Fibroblast of villous mesenchyme (primary cell): ENCODE measurements around the gene STRAP. TPM values are rescaled to one million over a fixed set of nuclear protein-coding genes. Genes with fewer than 3 reads are reported as not detected.
"Not testable (repeated sequence)": the region's sequence is repeated elsewhere in the genome, so short reads cannot be mapped to it uniquely, and the experiment has no call there.

Experiments
- DNase-seq: peaks from one replicate; pipeline ENCODE4 v3.0.0-alpha.2; 2010; ENCODE audit warnings: low read depth
- H3K4me3 ChIP-seq: 2 replicates; pipeline ENCODE4 v1.5.1; 2011; ENCODE audit warnings: low read depth, mild to moderate bottlenecking, low read length
- CTCF ChIP-seq: IDR thresholded peaks from 2 replicates; pipeline ENCODE4 v1.5.1; 2012; ENCODE audit warnings: low read depth, mild to moderate bottlenecking, low read length; ENCODE audit not compliant: insufficient read depth
- total RNA-seq: library from RNA; depleted of rRNA; stranded (reverse); fragments of >200 nt; gene quantifications from 2 replicates; pipeline ENCODE4 v1.2.3, GENCODE V29; 2012

STRAP gene
- total RNA-seq, 1 donor: 93.3 TPM

GRCh38 chr12:15932971-15933370, 50.8 kb downstream of the STRAP start:
- no peak for DNase-seq
- no peak overlapping the region for H3K4me3 ChIP-seq
- no peak for TF ChIP-seq CTCF

- no peak for DNase-seq
- no peak overlapping the region for H3K4me3 ChIP-seq
- no peak for TF ChIP-seq CTCF
Measured at GRCh38 chr12:15933751-15934150, 51.6 kb downstream of the STRAP start.

- TF ChIP-seq CTCF: no peak
- DNase-seq: no peak
- H3K4me3 ChIP-seq: no peak overlapping the region
Measured at GRCh38 chr12:15936751-15937150, 54.6 kb downstream of the STRAP start.

GRCh38 chr12:15937902-15938301, 55.7 kb downstream of the STRAP start:
- H3K4me3 ChIP-seq: no peak overlapping the region
- DNase-seq: no peak
- no peak for TF ChIP-seq CTCF

GRCh38 chr12:15939111-15939510, 56.9 kb downstream of the STRAP start:
- TF ChIP-seq CTCF: no peak
- no peak overlapping the region for H3K4me3 ChIP-seq
- no peak for DNase-seq

GRCh38 chr12:15942475-15942874, 60.3 kb downstream of the STRAP start:
- H3K4me3 ChIP-seq: no peak overlapping the region
- peak; percentile 17 for DNase-seq
- TF ChIP-seq CTCF: no peak

- DNase-seq, H3K4me3 ChIP-seq: not testable (repeated sequence)
Measured at GRCh38 chr12:15943519-15943918, 61.3 kb downstream of the STRAP start.

GRCh38 chr12:15948461-15948860, 66.3 kb downstream of the STRAP start:
- not testable (repeated sequence) for DNase-seq, H3K4me3 ChIP-seq

Other genes with a start within 250 kb of the STRAP start
- 79.9 and 100 TPM in 2 replicates for gene EPS8, start 93.0 kb upstream of the STRAP start, total RNA-seq
- 46.2 and 53.1 TPM in 2 replicates for gene DERA, start 28.9 kb downstream of the STRAP start, total RNA-seq